COLO829 (cell line): ENCODE measurements around the gene ZBTB21.

Source experiments
- DNase-seq: peaks from one replicate; pipeline ENCODE4 v3.0.0; 2012; ENCODE audit warnings: low spot score

The ZBTB21 gene

DNA sequence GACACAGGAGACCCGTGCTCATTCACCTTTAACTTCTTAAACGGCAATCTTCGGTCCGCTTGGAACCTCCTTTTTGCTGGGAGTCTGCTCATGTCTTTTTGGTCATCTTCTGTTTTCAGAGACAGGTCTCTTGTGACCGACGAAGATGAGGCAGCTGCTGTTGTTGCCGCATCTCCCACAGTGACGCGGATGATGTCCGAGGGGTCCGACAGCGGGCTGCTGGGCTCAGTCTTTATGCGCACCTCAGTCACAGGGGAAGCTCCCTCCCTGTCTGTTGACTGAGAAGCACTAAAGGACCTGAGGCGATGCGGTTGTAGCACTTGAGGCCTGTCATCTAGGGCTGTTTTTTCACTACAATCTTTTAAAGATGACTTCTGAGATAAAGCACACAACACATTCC is 17.6 kb downstream of the ZBTB21 start:
- no peak for DNase-seq

DNA sequence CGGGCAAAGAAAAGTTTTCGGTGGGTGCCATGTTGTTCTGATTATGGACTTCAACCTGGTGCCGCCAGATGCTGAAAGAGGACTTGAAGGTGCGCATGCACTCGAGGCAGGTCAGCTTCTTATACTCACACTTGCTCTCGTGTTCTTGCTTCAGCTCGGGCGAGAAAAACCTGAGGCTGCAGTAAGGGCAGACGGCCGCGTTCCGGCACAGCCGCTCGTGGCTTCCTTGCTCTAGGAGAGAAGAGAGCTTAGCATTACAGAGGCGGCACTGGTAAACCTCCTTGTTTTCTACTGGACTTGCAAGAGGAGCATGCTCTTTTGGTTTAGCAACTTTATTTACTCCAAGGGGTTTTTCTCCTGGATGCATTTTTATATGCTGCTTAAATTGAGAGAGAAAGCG is 18.5 kb downstream of the ZBTB21 start:
- DNase-seq = no peak

DNA sequence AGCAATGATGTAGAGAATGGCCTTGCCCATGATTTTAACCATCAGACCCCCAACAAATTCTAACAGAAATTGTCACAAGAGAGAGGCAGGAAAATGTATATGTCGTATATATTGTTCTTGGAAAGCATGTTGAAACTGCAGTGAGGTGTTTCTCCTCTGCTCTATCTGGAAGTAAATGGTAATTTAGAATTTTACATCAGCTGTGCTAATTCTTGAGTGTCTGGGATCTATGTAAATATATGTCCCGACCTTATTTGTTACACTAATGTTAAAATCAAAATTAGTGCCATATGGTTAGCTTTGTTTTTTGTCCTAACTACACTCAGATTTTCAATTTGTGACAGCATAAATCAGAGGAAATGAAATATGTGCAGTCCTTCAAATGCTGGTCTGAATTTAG is 20.5 kb downstream of the ZBTB21 start:
- no peak for DNase-seq

DNA sequence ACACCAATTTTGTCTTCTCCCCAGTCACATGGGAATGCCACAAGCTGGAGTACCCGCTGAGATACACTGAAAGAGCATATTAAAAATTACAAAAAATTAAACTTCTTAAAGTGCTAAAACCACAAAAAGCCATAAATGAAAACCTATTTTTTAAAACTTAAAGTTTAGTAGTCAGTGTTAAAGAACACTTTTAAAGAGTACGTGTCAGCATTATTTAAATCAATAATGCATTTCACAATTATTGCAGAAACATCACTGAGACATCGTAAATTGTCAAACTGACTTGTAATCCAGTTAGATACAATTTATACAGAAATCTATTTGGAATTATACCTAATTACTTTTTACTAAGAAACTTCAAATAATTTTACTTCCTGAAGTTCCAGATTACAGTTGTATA is 22.9 kb downstream of the ZBTB21 start:
- no peak for DNase-seq

DNA sequence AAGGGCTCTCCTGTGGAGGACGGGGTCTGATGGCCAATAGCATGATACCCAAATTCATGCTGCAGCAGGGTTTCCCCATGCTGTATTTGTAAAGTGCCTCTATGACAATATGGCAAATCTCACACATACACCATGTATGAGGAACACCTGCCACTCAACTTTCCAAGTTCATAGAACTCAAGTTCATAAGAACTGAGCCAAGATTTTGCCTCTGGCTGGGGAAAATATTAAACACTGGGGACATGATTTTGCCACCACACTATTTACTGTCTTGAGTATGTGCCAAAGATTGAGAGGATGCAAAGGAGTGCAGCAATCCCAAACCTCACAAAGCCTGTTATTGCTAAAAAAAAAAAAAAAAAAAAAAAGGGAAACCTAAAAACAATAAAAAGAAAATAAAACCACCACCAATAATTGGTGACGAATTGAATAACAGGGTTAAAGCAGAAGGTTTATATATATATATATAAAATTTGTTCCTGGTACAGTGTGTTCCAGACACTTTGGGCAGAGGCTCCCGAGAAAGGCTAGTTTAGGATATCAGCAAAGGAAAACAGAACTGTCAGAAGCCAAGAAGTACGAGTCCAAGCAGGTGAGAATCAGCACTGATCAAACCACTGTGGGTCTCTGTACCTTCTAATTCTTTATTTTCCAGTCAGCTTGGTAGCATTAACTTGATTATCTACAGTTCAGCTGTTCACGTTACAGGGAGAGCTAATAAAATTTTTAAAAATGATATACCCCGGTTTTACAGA is 24.3 kb downstream of the ZBTB21 start:
- DNase-seq = no peak

DNA sequence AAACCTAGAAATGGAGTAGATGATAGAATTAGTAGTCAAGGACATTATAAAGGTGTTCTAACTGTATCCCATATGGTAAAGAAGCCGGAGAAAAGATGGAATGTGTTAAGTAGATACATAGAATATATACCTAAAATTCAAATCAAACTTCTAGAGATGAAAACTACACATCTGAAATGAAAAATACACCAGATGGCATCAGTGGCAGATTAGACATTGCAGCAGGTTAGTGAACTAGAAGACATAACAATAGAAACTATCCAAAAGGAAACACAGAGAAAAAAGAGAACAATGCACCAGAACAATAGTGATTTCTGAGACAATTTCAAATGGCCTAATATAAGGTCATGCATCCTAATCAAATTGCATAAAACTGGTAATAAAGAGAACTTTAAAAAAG is 26.9 kb downstream of the ZBTB21 start:
- DNase-seq = no peak

DNA sequence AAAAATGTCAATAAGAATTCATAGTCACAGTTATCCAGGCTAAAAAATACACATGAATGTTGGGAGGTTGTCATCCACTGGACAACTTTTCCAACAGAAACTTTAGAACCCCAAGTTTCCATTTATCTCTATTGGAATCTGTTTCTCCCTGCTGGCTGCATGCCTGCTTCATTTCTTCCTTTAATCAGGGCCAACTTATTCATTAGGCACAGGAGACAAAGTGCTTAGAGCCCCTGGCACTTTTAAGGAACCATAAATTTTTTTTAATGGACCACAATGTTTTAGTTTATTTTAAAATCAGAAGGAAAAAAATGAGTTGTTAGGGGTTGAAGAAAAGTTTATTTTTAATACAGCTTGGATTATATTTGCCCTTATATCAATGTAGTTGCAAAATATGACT is 29.6 kb downstream of the ZBTB21 start:
- DNase-seq = no peak

DNA sequence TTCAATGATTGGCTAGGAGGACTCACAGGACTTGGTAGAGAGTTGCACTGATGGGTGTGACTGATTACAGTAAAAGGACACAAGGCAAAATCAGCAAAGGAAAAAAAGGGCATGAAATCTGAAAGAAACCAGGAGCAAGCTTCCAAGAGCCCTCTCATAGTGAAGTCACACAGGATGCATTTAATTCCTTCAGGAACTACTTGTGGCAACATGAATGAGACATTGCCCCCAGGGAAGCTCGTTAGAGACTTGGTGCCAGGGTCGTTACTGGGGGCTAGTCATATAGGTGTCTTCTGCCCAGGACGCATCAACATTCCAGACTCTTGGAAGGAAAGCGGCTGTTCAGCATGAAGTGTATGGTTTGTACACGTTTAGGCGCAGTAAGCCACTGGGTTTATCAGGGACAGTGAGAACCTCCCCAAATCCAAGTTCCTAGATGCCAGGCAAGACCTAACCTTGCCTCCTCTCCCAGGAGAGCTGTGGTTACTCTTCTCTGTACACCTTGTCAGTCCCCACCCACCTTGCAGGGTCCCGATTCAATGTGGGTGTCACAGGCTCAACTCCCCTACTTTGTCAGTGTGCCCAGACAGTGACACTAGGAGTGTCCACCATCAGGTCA is 30.3 kb downstream of the ZBTB21 start:
- DNase-seq = no peak

DNA sequence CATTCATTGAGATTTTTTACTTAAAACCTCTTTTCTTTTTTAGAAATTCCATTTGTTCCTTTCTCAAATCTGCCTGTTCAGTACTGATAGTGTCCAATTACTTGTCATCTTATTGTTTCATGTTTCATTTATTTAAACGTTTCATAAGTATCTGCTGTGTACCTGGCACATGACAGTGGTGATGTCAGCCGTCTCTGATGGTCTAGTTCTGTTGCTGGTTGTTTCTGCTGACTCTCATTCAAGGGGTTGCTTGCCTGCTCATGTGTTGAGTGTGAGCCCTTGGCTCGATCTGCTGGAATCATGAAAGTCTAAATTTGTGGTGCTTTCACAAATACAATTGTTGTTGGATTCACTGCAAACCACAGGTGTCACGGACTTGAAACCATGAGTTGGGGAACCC is 30.8 kb downstream of the ZBTB21 start:
- no peak for DNase-seq

DNA sequence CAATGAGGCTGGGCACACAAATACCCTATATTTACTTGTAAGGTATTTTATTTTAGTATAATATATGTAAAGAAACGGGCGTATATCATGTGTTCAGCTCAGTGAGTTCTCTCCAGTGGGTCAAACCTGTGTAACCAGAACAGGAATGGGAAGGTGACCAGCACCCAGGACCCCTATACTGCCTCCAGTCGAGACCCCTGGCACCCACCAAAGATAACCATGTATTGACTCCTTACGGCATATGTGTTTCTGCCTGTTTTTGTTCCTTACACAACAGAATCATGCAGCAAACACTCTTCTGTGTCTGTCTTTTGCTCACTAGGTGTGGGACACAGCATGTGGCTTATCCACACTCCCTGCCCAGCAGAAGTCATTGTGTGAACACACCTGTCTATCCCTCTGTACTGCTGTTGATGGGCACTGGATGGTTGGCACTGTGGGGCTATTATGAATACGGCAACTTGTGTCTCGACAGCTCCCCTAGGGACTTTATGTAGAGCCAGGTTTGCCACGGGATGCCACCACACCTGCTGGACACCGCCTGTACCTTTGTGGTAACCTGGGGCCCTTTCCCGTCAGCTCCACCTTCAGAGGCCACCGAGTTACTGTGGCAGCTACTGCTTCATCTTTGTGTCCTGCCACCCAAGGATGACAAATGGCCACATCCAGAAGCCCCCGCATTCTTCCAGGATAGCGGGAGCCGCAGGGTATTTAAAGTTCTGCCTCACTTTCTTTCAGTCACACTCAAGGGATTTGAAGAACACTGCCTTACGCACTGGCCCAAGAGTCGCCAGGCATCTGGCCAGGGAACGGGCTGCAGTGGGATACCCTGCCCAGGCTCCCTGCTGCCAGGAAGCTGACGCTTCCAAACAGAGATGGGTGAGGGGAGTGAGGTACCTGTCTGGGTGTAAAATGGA is 32.9 kb downstream of the ZBTB21 start:
- no peak for DNase-seq

DNA sequence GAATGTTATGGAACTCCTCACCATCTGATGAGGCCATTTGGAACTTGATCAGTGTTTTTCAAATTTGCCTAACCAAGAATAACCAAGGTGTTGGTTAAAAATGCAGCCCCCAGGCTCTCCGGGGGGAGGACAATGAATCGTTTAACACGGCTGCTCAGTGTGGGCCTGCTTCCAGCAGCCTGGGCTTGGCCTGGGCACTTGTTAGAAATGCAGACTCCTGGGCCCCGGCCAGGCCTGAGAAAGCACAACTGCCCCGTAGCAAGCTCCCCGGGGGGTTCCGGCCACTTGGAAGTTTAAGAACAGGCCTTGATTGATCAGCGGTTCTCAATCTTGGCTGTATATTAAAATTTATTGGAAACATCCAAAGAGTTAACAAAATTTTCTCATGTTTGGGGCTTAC is 33.5 kb downstream of the ZBTB21 start:
- no peak for DNase-seq

DNA sequence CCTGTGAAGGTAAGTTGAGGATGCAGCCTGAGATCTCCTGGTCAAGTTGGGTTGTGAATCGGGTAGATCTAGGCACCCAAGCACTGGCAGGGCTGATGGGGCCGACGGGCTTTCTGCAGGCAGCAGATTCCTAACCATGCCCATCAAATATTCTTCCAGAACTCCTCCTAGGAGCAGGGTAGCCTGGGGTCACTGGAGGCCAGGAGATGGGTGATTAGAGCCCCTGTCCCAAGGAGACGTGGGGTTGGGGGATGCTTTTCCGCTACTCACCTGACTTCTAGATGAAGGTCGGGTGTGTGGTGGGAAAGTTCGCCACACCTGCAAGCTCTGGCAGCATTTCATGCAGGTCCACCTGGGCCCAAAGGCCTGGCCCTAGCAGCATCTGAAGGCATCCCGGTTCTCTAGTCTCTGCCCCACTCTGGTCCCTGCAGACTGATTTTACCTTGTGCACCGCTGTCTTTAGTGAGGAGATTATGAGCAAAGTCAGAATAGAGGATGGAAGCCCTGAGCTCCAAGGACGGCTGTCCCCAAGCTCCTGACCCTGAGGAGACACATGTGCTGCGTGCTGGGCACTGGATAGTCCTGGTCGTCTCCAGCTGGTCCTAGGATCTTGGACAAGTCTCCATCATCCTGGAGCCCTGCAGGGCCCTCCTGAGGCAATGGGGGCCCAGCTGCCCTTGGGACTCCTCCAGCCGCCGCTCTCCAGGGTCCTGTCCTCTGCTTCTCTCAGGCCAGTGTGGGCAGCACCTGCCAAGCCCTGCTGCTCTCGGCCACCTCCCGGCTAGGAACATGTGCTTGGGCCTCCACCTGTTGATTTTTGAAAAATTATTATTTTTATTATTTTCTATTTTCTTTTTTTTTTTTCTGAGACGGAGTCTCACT is 34.5 kb downstream of the ZBTB21 start:
- DNase-seq = no peak

DNA sequence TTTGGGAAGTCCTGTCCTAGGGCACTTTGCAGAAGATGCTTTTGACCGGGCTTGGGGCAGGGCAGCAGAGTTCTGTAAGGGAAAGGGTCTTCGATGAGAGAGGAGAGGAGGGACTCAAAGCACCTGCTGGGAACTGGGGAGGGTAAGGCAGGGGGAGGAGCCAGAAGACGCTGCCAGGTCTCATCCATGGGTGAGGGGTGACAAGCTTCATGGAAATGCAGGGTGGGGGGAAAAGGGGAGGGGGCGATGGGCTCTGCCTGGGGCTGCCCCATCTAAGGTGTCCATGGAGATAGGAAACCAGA is 35.5 kb downstream of the ZBTB21 start:
- no peak for DNase-seq

DNA sequence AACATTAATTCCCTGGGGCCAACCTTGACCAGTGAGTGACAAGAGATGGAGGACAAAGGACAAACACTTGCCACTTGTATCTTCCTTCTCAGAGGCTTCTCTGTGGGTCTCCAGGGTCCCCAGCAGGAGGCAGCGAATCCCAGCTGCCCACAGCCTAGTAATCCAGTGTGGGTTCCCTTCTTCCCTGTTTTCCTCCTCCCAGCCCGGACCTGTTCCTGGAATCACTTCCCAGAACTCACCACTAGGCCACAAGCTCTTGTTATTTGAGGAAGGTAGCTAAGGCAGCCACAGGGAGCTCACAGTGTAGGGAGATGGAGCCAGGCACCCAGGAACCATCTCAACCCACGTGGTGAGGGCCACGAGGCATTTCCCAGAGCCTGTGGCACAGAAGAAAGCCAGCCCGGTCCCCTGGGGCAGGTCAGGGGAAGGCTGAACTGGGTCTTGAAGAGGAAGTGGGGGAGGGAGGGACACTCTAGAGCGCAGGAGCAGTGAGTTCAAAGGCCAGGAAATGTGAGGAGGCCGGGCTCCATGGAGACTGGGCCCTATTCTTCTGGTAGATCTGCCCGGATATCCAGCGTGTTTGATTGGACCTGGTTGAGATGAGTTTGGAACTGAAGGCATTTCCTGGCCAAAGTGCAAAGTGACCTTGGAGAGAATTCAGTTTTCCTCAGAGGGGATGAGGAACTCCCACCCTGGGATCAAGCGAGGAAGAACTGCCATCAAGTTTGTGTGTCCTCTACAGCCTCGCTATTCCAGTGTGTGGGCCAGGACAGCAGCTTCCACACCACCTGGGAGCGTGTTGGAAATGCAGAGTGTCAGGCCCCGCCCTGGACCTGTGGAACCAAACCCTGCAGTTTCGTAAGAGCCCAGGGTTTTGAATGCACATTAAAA is 36.1 kb downstream of the ZBTB21 start:
- peak; percentile 42 for DNase-seq

DNA sequence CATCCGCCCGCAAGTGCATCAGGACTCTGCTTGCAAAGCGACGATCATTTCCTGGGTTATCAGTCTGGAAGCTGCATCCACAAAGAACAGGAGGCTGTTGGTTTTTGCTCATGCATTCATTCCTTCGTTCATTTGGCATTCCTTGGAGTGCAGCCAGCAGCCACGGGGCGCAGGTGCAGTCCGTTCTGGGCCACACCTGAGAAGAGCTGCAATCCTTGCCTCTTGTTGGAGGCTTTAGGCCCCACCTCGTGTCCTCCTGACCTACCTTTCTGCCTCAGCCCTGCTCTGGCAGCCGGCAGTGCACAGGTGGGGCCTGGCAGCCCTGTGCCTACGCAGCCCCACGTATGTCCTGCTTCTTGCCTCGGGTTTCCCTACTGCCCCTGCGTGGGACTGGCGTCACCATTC is 36.7 kb downstream of the ZBTB21 start:
- DNase-seq = no peak

DNA sequence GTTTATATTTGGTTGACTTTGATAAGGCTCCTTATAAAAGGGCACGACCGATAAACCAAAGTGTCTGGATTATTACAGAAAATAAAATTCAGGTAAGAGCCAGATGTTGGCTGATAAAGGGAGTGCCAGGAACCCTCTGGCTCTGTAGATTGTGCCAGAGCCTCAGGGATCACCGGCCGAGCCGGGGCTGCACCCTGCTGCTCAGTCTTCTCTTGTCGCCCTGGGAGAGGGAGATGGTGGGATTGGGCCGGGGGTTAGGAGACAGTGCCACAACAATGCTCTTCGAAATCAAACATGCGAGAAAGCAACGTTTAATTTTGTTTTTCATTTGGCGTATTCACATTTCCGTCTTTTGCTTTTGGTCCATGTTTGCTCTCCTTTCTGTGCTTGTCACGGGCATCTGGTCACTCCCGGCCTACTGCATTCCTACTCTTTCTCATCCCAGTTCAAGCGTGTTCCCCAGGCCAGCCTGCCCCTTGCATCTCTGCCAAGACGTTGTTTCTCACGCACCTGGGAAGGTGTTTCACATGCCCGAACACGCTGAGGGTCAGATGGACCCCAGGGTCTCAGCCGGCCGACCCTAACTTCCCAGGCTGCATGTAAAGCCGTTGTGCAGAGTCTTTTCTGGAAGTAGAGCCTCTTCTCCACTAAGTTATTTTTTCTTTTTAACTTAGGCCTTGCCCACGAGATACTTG is 37.5 kb downstream of the ZBTB21 start:
- DNase-seq = no peak

DNA sequence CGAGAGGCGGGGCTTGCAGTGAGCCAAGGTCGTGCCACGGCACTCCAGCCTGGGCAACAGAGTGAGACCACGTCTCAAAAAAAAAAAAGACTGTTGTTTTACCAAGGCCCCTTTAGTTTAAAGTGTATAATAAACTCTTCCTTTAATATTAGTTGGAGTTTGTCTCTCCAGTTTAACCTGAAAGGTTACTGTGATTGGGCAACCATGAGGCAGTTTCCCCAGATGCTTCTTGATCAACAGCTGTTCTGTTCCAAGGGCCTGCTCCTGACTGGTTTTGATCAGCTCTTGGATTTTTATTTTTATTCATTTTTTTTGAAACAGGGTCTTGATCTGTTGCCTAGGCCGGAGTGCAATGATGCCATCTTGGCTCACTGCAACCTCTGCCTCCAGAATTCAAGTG is 38.3 kb downstream of the ZBTB21 start:
- DNase-seq = no peak

DNA sequence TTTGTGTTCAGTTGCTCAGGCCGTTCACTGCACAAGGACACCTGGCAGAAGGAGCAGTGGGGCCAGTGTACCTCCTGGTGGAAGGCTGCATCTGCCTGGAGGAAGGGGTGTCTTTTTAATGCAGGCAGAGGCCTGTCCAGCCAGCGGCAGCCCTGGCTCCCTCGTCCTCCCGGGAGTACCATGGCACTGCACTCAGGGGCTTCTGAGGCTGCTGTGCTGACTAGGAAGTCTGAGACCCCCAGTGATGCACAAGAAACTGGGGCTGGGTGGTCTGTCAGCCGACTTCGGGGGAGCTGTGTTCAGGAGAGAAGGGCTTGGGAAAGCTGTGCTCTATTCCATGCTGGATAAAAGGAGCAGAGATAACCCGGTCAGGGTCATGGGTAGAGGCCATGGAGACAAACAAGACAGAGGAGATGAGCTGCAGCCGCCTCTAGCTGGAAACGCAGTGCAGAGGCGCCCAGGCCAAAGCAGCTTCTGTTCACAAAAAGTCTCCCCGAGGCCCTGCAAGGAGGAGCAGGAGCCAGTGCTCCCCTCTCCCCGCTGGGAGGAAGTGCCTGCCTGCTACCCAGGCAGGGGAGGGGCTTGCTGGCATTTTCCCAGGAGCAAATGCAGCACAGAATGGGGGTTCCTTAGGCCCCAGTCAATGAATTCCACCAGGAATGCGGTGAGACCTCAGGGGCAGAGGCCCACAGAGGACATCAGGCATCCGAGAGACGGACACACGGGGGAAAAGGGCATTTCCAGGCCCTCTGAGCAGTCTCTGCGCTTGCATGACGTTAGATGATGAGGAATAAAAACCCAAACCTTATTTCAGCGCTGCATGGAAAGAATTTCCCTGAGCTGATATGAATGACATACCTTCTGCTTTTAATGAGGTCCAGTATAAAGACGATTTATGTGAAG is 39.2 kb downstream of the ZBTB21 start:
- no peak for DNase-seq

DNA sequence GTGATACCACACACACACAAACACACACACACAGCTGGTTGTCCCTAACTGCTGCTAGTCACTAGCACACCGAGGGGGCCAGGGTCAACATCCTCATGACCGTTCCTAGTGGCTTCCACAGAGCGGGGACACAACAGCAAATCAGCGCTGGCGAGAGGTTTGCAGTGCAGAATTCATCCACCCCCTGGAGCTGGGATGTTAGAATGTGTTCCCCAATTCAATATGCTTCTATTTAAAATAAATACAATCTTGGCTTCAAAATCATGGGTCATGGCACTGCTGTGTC is 40.1 kb downstream of the ZBTB21 start:
- no peak for DNase-seq

DNA sequence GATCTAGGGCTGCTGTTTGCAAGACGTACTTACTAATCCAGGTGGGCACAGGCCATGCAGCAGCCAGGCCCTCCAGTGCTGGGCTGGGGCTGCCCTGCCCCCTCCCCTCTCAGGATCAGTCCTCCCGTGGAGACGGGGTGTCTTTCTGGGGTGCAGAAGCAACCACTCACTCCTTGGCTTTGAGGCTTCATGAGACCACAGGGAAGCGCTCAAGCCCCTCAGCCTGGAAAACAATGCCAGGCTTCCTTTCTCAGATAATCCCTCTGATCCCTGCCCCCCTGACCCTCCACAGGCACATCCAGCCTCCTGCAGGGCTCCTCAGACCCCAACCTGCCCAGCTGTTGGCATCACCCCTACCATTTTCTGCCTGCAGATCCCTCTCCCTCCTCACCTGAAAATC is 42.5 kb downstream of the ZBTB21 start:
- no peak for DNase-seq
